NCI-H526 treated with DMSO at 0.1 percent for 48 hours (cell line): ENCODE results near the gene ENOX1.
A peak's percentile ranks its signal among the peaks of the same experiment; 100 is the strongest.

Experiments used
- DNase-seq: peaks from one replicate; lab custom pipeline; 2025; lab: John Stamatoyannopoulos, UW

The ENOX1 gene

GRCh38 chr13:43669964-43670363, 116.8 kb downstream of the ENOX1 start:
- no peak for DNase-seq

GRCh38 chr13:43669101-43669500, 117.7 kb downstream of the ENOX1 start:
- no peak for DNase-seq

DNA sequence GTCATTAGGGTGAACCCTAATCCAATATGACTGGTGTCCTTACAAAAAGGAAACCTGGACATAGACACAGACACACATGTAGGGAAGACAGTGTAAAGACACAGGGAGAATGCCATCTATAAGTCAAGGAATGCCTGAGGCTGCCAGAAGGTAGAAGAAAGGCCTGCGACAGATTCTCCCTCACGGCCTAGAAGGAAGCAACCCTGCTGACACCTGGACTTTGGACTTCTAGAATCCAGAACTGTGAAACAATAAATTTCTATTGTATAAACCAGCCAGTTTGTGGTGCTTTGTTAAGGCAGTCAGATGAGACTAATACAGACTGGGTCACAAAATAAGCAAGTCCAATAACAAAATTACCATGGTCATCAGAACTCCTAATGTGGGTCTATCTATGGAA, 120.4 kb downstream of the ENOX1 start:
- no peak for DNase-seq

GRCh38 chr13:43665388-43665787, 121.4 kb downstream of the ENOX1 start:
- DNase-seq, result no peak

GRCh38 chr13:43664700-43665191, 122.0 kb downstream of the ENOX1 start:
- DNase-seq, result no peak

- DNase-seq, result no peak
Observed at GRCh38 chr13:43663474-43664090, 123.2 kb downstream of the ENOX1 start.

GRCh38 chr13:43662976-43663375, 123.8 kb downstream of the ENOX1 start:
- no peak for DNase-seq

DNA sequence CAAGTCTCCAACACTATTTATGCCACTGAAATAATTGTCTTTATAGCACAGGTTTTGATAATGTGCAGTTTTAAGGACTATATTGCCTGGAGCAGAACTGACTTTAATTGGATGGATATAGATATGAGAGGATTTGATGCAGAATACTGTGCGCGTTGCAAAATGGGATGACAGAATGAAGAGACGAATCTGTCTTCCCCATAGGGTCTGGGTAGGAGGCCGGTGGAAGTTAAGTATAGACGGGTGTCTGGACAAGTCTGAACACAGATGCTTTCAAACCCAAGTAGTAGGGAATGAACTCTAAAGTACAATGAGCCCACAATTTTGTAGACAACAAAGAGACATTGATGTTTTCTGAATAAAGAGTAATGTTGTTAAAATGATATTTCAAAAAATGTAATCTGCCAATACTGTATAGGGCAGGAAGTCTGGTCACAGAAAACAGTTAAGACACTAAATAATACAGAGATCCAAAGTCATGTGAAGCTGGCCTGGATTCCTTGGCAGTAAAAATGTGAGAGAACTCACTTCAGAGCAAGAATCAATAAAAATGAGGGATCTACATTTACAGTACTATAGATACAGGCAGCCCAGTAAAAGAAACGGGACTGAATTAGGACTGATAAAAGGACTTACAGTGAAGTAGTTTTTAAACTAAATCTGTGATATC, 125.5 kb downstream of the ENOX1 start:
- DNase-seq, result no peak

GRCh38 chr13:43657485-43657884, 129.3 kb downstream of the ENOX1 start:
- no peak for DNase-seq

DNA sequence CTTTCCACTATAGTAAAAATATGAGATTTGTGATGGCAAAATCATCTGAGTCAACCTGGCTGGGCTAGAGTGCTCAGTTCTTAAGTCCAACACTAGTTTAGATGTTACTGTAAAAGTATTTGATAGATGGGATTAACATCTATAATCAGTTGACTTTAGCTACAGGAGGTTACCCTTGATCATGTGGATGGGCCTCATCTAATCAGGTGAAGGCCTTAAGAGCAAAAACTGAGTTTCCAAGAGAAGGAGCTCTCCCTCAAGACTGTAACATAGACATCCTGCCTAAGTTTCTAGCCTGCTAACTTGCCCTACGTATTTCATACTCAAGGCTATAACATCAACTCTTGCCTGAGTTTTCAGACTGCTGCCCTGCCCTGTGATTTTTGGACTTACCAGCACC, 132.8 kb downstream of the ENOX1 start:
- DNase-seq, result no peak

GRCh38 chr13:43653395-43653794, 133.4 kb downstream of the ENOX1 start:
- peak; percentile 70 for DNase-seq

DNA sequence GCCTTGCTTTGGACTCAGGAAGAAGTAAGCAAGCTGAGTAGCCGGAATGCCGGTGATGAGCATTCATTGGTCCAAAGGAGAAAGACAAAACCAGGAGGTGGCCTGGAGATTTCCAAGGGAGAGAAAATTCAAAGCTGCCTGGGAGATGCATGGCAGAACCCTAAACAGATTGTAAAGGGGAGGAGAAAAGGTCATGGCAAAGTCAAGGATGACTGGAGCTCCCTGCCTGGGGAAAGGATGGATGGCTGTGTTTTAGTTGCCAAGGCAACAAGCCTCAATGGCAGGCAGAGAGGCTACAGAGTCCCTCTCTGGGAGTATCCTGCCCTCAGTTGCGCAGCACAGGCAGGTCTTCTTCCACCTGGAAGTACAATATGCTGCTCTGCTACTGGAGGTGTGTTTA, 134.0 kb downstream of the ENOX1 start:
- DNase-seq, result peak; percentile 21

GRCh38 chr13:43650882-43651281, 135.9 kb downstream of the ENOX1 start:
- DNase-seq, result no peak

- DNase-seq, result no peak
Observed at GRCh38 chr13:43648733-43649132, 138.0 kb downstream of the ENOX1 start.

- no peak for DNase-seq
Observed at GRCh38 chr13:43647471-43647870, 139.3 kb downstream of the ENOX1 start.

- no peak for DNase-seq
Observed at GRCh38 chr13:43640476-43640875, 146.3 kb downstream of the ENOX1 start.

- DNase-seq, result no peak
Observed at GRCh38 chr13:43631106-43631505, 155.7 kb downstream of the ENOX1 start.

- no peak for DNase-seq
Observed at GRCh38 chr13:43629691-43630480, 156.9 kb downstream of the ENOX1 start.

DNA sequence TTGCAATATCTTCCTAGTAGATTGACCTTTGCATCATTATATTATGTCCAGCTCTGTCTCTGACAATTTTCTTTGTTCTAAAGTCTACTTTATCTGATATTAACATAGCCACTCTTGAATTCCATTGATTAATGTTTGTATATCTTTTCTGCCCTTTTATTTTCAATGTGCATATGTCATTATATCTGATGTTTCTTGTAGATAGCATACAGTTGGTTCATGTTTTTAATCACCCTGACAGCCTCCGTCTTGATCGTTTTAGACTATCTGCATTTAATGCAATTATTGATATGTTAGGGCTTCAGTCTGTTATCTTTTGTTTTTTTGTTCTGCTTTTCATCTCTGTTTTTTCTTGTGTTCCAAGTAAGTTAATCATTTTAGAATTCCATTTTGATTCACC, 159.8 kb downstream of the ENOX1 start:
- DNase-seq, result no peak

- DNase-seq, result no peak
Observed at GRCh38 chr13:43614063-43614462, 172.7 kb downstream of the ENOX1 start.

- no peak for DNase-seq
Observed at GRCh38 chr13:43611281-43612273, 175.2 kb downstream of the ENOX1 start.
